GM18505 (cell line): ENCODE data around the gene MOK.
"Not testable (repeated sequence)": the region's sequence is repeated elsewhere in the genome, so short reads cannot be mapped to it uniquely, and the experiment has no call there.

ENCODE experiments used
- ATAC-seq: cut with Tn5 transposase; IDR thresholded peaks from one replicate; pipeline ENCODE4 v1.9.1; 2021; ENCODE audit not compliant: unreplicated experiment
- POLR2A ChIP-seq: IDR thresholded peaks from 4 replicates; pipeline ENCODE4 v1.6.1; 2011; ENCODE audit warnings: borderline replicate concordance; ENCODE audit not compliant: insufficient read depth, insufficient read length; ENCODE audit errors: extremely low read depth

MOK gene

DNA sequence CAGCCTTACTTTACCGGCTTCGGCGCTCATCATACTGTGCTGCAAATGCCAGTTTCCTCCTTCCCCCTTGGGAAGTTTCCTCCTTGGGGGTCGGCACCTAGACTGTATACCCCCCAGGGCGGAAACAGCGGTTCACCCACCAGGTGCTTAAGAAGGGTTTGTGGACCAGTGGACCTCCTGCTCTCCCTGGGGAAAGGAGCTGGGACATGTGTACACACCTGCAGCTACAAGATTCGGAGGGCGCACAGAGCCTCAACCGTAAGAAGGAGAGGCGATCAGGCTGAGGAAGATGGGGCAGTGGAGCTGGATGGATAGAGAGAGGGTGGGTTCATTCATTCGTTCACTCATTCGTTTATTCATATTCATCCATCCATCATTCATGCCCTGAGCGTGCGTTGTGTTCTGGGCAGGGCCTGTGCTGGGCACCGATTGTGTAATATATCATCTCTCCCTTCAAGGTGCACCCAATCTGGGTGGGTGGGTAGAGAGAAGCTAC lies 13.9 kb upstream of the MOK start:
- no peak for ATAC-seq

DNA sequence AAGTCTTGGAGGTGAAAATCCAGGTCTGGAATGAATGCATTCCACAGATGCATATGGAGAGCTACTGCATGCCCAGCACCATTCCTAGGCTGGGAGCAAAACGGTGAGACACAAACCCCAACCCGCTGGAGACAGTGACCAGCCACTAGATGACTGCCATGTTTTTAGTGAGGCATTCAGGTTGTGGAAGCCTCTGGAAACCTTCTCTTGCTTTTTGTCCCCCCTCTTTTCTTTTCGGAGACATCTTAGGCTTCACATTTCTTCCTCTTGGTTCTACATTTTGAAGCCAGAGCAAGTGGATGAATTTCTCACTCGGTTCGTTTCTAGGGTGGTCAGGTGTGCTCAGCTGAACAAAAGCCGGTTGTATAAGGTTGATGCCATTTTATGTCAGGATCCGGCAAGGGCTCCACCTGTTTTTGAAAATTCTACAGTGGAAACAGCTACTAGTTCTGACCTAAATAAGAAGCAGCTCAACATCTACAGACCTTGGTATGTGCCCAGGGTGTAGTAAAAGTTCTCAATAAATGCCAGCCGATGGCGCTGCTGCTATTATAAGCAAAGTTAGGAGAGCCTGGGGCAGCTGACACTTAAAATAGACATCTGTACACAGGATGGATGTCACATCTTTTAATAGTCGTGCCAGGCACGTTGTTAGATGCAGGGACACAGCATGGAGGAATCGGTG lies 12.7 kb upstream of the MOK start:
- TF ChIP-seq POLR2A, result no peak
- ATAC-seq, result no peak

More for the DNA sequence above, 13.9 kb upstream of the MOK start:
- no peak for TF ChIP-seq POLR2A

DNA sequence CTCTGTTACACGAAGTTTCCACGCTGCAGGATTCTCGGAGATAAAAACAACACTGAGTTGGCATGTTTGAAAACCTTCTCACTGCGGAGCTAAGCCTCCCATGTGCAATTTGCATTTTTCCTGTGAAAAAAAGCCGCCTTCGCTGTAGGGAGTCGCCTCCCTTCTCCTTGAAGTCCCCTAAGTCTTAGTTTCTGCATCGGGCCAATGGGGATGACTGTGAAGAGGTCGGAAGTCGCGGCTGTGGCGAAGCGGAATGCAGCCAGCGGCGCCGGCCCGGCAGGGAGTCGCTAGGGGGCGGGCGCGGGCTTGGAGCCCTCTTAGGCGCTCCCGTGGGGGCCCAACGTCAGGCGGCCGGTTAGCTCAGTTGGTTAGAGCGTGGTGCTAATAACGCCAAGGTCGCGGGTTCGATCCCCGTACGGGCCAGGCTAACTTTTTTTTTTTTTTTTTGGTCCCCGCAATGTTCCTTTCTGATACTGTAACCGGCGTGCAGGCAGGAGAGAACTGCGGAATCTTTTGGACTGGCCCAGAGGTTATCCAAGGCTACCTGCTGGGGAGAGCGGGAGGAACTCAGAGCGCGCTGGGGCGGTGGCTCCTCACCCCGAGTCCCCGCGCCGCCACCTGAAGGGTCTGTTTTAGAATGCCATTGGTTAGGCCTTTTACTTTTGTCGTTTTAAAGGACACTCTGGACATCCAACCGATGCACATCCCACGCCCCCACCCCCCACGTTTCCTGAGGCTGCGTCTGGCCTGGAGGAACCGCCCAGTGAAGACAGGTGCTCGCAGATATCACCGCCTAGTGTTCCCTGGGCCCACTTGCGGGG lies 12.0 kb upstream of the MOK start:
- ATAC-seq, result peak; percentile 52

DNA sequence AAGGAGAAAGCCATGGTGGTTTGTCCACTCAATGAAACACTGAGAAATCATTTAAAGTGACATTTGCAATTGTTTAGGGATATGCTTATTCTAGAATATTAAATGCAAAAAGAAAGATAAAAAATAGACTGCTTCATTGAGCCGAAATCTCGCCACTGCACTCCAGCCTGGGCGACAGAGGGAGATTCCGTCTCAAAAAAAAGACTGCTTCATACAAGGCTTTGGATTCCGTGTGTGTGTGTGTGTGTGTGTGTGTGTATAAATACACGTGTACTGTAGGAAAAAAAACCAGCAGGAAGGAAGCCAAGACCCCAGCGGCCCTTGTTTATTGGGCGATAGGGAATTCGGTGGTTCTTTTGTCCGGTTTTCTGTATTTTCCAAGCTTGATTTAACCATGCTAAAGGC lies 11.4 kb upstream of the MOK start:
- TF ChIP-seq POLR2A, result no peak
- ATAC-seq, result no peak

More for the DNA sequence above, 12.0 kb upstream of the MOK start:
- TF ChIP-seq POLR2A, result no peak

DNA sequence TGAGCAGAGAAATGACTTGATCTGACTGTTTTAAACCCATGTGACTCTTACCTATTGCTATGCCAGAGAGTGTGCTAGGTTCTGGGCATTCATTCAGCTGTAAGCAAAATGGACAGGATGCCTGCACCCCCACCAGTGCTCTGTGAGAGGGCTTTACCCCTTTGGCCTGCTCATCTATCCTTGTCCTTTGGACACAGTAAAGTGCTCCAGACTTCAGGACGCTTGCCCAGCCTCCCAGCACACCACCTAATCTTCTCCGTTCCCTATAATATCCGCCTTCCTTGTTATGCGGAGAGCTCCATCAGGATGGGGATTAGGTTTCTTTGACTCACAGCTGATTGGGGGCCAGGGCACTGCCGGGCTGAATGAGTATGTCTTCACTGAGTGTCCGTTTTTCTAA lies 10.2 kb upstream of the MOK start:
- no peak for ATAC-seq
- TF ChIP-seq POLR2A, result no peak

DNA sequence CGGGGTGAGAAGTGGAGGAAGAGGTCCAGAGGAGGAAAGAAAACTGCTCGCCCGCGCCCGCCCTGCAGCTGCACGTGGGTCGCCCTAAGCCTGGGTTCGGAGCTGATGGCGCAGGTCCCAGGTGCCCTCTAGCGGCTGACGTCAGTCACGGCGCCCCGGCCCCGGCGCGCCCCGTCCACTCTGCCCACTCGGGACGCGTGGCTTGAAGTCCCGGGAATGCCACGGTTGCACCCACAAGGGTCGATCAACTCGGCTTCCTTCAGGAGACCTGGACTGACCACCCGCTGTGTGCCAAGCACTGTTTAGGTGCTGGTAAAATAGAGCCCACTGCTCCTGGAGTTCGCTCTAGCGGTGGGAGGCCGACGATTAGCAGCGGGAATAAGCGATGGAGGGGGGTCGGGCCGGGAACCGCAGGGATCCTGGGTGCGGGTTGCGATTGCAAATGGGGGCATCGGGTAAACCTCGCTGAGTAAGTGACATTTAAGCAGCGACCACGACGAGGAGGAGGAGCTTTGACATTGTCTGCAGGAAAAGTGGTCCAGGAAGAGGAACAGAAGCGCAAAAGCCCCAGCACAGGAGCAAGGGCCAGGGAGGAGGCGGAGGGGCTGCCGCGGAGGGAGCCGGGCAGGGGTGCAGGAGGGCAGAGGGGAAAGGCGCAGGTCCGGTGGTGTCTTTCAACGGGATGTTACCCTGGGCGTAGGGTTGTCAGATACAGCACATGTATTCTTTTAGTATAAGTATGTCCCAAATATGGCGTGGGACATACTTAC lies 9.5 kb upstream of the MOK start:
- no peak for TF ChIP-seq POLR2A
- peak; percentile 50 for ATAC-seq

DNA sequence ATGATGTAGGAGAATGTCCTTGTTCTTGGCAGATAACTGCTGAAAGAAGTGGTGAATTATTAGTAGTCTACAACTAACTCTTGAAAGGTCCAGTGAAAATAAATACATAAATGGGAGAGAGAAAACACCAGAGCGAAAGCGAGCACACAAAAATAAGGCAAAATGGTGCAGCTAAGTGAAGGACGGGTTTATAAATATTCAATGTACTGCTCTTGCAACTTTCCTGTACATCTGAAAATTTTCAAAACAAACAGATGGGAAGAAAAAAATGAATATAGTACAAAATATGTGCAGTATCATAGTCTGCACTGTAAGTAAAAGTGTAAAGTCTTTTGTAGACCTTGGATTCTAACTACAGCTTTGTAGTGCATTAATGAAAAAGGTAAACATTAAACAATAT lies 1.3 kb downstream of the MOK start:
- no peak for TF ChIP-seq POLR2A
- no peak for ATAC-seq

DNA sequence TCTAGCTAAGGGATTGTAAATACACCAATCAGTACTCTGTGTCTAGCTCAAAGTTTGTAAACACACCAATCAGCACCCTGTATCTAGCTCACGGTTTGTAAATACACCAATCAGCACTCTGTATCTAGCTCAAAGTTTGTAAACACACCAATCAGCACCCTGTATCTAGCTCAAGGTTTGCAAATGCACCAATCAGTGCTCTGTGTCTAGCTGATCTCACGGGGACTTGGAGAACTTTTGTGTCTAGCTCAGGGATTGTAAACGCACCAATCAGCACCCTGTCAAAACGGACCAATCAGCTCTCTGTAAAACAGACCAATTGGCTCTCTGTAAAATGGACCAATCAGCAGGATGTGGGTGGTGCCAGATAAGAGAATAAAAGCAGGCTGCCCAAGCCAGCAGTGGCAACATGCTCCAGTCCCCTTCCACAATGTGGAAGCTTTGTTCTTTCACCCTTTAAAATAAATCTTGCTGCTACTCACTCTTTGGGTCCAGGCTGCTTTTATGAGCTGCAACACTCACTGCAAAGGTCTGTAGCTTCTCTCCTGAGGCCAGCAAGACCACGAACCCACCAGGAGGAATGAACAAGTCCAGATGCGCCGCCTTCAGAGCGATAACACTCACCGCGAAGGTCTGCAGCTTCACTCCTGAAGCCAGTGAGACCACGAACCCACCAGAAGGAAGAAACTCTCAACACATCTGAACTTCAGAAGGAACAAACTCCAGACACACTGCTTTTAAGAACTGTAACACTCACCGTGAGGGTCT lies 6.5 kb downstream of the MOK start:
- ATAC-seq, result not testable (repeated sequence)

DNA sequence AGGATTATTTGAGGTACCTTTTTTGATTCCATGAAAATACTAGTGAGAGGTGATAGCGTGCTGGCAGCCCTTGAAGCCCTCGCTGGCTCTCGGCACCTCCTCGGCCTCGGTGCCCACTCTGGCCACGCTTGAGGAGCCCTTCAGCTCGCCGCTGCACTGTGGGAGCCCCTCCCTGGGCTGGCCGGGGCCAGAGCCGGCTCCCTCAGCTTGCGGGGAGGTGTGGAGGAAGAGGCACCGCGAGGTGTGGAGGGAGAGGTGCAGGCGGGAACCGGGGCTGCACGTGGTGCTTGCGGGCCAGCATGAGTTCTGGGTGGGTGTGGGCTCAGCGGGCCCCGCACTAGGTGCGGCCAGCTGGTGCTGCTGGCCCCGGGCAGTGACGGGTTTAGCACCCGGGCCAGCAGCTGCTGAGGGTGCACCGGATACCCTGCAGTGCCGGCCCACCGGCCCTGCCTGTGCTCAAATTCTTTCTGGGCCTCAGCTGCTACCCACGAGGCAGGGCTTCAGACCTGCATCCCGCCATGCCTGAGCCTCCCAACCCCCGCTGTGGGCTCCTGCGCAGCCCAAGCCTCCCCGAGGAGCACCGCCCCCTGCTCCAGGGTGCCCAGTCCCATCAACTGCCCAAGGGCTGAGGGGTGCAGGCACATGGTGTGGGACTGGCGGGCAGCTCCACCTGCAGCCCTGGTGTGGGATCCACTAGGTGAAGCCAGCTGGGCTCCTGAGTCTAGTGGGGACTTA lies 7.4 kb downstream of the MOK start:
- ATAC-seq, result no peak
- TF ChIP-seq POLR2A, result no peak

DNA sequence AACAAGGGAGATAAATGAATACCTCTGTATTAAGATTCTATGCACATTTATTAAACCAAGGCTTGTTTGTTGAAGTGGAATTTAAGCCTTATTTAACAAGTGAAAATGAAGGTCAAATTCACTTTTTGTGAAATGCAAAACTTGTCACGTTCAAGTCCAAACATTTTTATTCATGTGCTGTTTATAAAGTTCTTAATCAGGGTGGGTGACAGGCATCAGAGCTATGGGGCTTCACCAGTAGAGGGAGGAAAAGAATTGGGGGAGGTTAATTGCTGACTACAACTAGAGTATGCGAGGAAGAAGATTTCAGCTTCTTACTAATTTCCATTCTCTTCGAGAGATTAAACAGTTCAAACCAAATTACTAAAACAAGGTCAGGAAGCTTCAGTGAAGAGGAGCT lies 9.7 kb downstream of the MOK start:
- no peak for ATAC-seq
- TF ChIP-seq POLR2A, result no peak

DNA sequence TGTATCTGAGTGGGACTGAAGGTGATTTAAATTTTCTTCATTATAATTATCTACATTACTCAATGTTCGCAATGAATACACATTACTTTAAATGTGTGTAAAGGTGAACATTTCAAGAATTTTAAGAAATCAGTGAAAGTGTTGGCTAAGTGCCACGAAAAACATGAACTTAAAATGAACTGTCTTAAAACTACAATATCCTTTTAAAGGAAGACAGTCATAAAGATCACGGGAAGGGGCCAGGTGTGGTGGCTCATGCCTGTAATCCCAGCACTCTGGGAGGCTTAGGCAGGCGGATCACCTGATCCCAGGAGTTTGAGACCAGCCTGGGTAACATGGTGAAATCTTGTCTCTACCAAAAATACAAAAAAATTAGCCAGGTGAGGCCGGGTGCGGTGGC lies 11.2 kb downstream of the MOK start:
- ATAC-seq, result no peak
- no peak for TF ChIP-seq POLR2A

DNA sequence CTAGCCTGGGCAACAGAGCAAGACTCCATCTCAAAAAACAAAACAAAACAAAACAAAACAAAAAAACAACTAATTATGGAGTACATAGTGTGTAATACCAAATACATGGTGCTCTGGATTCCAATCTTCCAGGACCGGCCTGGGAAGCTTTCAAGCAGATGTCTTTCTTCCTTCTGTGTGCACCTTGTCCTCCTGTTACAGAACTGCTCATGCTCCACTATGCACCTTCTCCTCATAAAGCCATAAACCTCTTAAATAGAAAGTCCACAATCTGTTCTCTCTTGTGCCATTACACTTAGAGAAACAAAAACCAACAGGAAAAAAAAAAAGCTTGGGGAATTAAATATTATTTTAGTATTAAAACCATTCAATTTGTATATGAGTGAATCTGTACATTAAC lies 12.5 kb downstream of the MOK start:
- no peak for TF ChIP-seq POLR2A
- no peak for ATAC-seq
